ENCODE measurements around the gene CIAO2B. TPM values are rescaled to one million over a fixed set of nuclear protein-coding genes. Genes with fewer than 3 reads are reported as not detected.
A peak's percentile ranks its signal among the peaks of the same experiment; 100 is the strongest.

The CIAO2B gene
- polyA plus RNA-seq, 3 donors, result 121 to 140 (median 132) TPM

DNA sequence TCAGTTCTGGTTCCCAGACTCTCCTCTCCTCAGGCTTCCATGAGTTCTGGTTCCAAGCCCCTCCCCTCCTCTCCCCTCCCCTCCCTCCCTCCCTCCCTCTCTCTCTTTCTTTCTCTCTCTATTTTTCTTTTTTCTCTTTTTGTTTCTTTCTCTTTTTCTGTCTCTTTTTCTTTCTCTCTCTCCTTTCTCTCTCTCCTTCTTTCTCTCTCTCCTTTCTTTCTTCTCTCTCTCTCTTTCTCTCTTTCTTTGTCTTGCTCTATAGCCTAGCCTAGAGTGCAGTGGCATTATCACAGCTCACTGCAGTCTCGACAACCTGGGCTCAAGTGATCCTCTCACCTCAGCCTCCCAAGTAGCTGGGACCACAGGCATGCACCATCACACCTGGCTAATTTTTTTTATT is 26.1 kb upstream of the CIAO2B start:
- Histone ChIP-seq H3K9ac (ENCODE audit: insufficient read depth, low read length, poor library complexity, severe bottlenecking) (no peak overlapping the region), H3K36me3 (replicated peaks in 1 of 2; ENCODE audit: control insufficient read depth in 1 of 2, insufficient read depth in 2 of 2, low read length in 2 of 2) (no peaks in the 10 kb centered on the region), H3K4me1 (ENCODE audit: control insufficient read depth in 1 of 2, insufficient read depth in 2 of 2, low read length in 2 of 2) (peaks cover 54 to 59% of the 10 kb centered on the region in 2 donors), H3K27ac (ENCODE audit: low read depth in 1 of 2, low read length in 2 of 2) (peak overlapping the region; percentile 54 to 67), H4K20me1 (ENCODE audit: insufficient read depth, low read length) (no peaks in the 10 kb centered on the region), H3K79me2 (ENCODE audit: insufficient read depth, low read length) (no peaks in the 10 kb centered on the region), H3K27me3 (ENCODE audit: control insufficient read depth in 2 of 2, insufficient read depth in 2 of 2, low read length in 2 of 2) (no peaks in the 10 kb centered on the region), H2AFZ (ENCODE audit: insufficient read depth, low read depth, low read length, poor library complexity, severe bottlenecking) (no peak overlapping the region), H3K4me3 (replicated peaks in 1 of 3; ENCODE audit: low read depth in 2 of 3, low read length in 3 of 3) (peak overlapping the region in 1 of 3 experiments; percentile 37), H3K9me3 (replicated peaks in 1 of 2; ENCODE audit: control insufficient read depth in 1 of 2, insufficient read depth in 1 of 2, low read length in 2 of 2) (no peaks in the 10 kb centered on the region), H3K4me2 (replicated peaks; ENCODE audit: extremely low read depth, low read length, poor library complexity, severe bottlenecking) (peak overlapping the region; percentile 51)
- intact Hi-C loops (cut with micrococcal nuclease), result no loop called here
- TF ChIP-seq, protein P1, sequence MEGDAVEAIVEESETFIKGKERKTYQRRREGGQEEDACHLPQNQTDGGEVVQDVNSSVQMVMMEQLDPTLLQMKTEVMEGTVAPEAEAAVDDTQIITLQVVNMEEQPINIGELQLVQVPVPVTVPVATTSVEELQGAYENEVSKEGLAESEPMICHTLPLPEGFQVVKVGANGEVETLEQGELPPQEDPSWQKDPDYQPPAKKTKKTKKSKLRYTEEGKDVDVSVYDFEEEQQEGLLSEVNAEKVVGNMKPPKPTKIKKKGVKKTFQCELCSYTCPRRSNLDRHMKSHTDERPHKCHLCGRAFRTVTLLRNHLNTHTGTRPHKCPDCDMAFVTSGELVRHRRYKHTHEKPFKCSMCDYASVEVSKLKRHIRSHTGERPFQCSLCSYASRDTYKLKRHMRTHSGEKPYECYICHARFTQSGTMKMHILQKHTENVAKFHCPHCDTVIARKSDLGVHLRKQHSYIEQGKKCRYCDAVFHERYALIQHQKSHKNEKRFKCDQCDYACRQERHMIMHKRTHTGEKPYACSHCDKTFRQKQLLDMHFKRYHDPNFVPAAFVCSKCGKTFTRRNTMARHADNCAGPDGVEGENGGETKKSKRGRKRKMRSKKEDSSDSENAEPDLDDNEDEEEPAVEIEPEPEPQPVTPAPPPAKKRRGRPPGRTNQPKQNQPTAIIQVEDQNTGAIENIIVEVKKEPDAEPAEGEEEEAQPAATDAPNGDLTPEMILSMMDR (IDR thresholded peaks at IDR 0.05), result no peak
- H3K4me1 Mint-ChIP-seq, result peaks cover 55% of the 10 kb centered on the region
- no peaks in the 10 kb centered on the region for H3K9me3 Mint-ChIP-seq
- peak overlapping the region; percentile 5 to 70 for H3K4me3 Mint-ChIP-seq
- no peak for DNase-seq
- WGBS (ENCODE audit: insufficient coverage), result 100% methylated on average over 1 of the region's 1 CpG
- H3K27me3 Mint-ChIP-seq (ENCODE audit: low read depth in 3 of 3), result peaks cover 0 to 6% (median 2%) of the 10 kb centered on the region in 3 donors
- no peaks in the 10 kb centered on the region for H3K36me3 Mint-ChIP-seq
- H3K27ac Mint-ChIP-seq, result peak overlapping the region; percentile 72 to 93 (median 86)

DNA sequence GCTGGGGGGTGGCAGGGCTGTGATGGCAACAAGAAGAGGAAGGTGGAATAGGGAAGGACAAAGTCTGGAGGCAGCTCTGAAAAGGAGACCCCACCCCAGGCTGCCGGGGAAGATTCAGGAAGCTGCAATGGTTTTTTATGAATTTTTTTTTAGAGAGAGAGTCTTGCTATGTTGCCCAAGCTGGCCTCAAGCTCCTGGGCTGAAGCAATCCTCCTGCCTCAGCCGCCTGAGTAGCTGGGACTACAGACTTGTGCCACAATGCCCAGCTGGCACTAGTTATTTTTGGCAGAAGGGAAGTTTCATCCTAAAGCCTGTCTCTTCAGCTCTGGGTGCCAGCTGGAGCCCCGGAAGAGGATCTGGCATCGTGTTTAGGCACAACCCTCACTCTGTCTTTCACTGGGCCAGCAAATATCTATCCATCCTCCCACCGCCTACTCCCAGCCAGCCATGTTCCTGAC is 25.5 kb upstream of the CIAO2B start:
- no peaks in the 10 kb centered on the region for H3K27me3 ChIP-seq (ENCODE audit: control insufficient read depth in 2 of 2, insufficient read depth in 2 of 2, low read length in 2 of 2)
- Mint-ChIP-seq H3K36me3 (no peaks in the 10 kb centered on the region), H3K9me3 (no peaks in the 10 kb centered on the region), H3K27me3 (ENCODE audit: low read depth in 3 of 3) (peaks cover 0 to 3% (median 2%) of the 10 kb centered on the region in 3 donors), H3K4me3 (peak overlapping the region; percentile 5 to 73), H3K4me1 (peaks cover 55% of the 10 kb centered on the region), H3K27ac (peak overlapping the region; percentile 72 to 93 (median 86))
- H3K4me3 ChIP-seq (replicated peaks in 1 of 3; ENCODE audit: low read depth in 2 of 3, low read length in 3 of 3), result peak overlapping the region in 1 of 3 experiments; percentile 47
- H3K4me2 ChIP-seq (replicated peaks; ENCODE audit: extremely low read depth, low read length, poor library complexity, severe bottlenecking), result peak overlapping the region; percentile 51
- TF ChIP-seq, protein P1 (IDR thresholded peaks at IDR 0.05), result no peak
- no peaks in the 10 kb centered on the region for H3K79me2 ChIP-seq (ENCODE audit: insufficient read depth, low read length)
- H4K20me1 ChIP-seq (ENCODE audit: insufficient read depth, low read length), result no peaks in the 10 kb centered on the region
- no peak overlapping the region for H2AFZ ChIP-seq (ENCODE audit: insufficient read depth, low read depth, low read length, poor library complexity, severe bottlenecking)
- WGBS (ENCODE audit: insufficient coverage), result 0% methylated on average over 2 of the region's 5 CpGs
- intact Hi-C loops (cut with micrococcal nuclease), result loop anchor here in 1 of 2 donors (5.0 kb wide), 1 partner anchor 198 kb away; the partner anchor contains the start of genes FBXL8 and TRADD
- H3K9ac ChIP-seq (ENCODE audit: insufficient read depth, low read length, poor library complexity, severe bottlenecking), result no peak overlapping the region
- H3K9me3 ChIP-seq (replicated peaks in 1 of 2; ENCODE audit: control insufficient read depth in 1 of 2, insufficient read depth in 1 of 2, low read length in 2 of 2), result no peaks in the 10 kb centered on the region
- no peaks in the 10 kb centered on the region for H3K36me3 ChIP-seq (replicated peaks in 1 of 2; ENCODE audit: control insufficient read depth in 1 of 2, insufficient read depth in 2 of 2, low read length in 2 of 2)
- peak; percentile 60 to 73 (median 71) for DNase-seq
- peaks cover 54 to 59% of the 10 kb centered on the region in 2 donors for H3K4me1 ChIP-seq (ENCODE audit: control insufficient read depth in 1 of 2, insufficient read depth in 2 of 2, low read length in 2 of 2)
- H3K27ac ChIP-seq (ENCODE audit: low read depth in 1 of 2, low read length in 2 of 2), result peak overlapping the region; percentile 54 to 67
